Iris pigment epithelial cell (primary cell): ENCODE results near the gene FHIP2A.
A peak's percentile ranks its signal among the peaks of the same experiment; 100 is the strongest.
"Not testable (repeated sequence)": the region's sequence is repeated elsewhere in the genome, so short reads cannot be mapped to it uniquely, and the experiment has no call there.

Source experiments
- DNase-seq: peaks from one replicate; pipeline ENCODE4 v3.0.0-alpha.2; 2011; ENCODE audit warnings: low read depth

FHIP2A gene

DNA sequence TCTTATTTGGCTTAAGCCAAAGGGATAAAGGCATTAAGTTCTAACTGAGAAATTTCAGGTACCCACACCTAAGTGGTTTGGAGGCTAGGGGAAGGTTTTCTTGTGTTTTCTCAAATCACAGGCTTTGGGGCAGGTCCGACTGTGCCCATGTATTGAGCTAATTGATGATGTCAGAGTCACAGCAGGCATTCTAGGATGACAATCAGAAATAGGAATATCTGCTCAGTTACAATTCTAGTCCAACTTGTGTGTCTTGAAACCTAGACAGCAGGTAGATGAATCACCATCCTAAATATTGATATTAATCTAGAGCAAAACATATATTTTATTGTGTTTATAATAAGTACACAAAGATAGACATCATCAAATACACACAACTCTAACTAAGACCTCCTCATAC, 2.3 kb upstream of the FHIP2A start:
- no peak for DNase-seq

DNA sequence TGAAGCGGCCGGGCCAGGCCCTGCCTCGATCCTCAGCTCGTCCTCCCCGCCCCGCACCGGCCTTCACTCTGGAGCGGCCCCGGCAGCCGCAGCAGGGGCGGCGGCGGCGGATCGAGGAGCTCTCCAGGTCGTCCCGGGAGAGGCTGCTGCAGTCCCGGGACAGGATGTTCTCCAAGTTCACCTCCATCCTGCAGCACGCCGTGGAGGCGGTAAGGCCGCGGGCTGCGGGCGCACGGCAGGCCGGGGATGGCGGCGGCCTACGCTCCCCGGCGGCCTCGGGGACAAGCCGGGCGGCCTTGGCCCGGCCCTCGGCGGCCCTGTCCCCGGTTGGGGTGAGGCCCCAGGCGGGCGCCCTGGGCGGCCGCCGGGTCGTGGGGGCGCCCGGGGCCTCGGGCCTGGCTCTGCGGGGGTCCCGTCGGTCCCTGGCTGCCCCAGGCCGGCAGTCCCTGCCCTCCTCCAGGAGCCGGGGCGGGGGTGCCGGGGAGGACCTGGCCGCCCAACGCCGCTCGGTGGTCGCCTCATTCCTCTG, 399 bp downstream of the FHIP2A start:
- peak; percentile 31 for DNase-seq

DNA sequence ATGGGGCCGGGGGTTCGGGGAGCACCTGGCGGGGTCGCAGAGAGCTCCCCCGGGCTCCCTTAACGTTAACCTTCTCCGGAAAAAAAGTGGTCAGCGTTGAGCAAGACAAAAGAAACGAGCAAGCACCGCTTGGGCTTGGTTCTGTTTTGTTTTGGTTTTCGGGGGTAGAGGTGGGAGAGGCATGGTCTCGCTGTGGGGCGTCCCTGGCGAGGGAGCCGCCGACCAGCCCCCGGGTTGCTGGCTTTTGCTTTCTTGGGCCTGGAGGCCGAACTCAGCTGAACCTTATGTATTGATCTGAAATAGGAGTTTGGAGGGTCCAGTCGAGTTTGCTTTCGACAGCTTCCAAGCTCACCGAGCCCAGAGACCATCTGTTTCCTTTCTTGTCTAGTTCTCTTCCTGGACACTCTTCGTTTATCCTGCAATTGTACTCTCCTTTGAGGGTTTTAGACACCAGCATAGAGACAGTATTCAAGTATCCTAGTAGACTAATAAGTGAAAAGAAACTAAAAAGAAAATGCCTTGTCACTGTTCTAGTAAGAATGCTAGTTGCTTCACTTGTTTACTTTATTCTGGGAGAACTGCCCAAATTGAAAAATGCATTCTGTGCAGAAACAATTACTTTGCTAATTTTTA, 980 bp downstream of the FHIP2A start:
- DNase-seq, result peak; percentile 77

DNA sequence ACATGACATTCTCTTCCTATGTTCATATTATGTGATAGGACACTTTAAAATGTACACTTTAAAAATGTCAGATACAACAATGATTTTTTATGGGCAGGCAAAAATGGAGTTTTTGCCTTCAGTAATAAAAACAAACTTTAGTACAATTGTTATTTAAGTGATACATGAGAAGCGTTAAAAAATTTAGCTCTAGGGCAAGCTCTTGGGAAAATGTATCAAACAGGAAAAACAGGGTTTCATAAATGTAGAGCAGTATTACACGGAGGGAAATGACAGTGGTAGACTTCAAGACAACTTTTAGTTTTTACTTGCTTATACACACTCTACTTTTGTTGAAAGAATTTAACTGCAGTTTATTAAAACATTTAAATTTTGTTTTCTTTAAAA, 1.5 kb downstream of the FHIP2A start:
- DNase-seq, result no peak

DNA sequence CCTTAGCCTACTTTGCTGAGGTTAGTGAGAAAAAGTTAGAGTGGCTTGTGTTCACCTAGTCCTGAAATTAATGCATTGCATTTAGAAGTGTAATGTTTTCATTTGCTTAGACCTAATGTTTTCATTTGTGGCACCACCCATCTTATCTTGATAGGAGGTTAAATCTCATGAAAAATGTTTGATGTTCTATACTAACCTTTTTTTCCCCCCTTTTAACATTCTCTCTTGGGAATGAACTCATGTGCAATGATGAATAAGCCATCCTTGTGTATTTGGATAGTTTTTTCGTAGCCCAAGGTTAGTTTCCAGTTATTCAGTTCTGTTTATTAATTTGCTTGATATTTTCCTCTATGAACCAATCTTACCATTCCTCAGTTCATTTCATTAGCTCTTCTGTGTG, 2.8 kb downstream of the FHIP2A start:
- DNase-seq, result peak; percentile 12

DNA sequence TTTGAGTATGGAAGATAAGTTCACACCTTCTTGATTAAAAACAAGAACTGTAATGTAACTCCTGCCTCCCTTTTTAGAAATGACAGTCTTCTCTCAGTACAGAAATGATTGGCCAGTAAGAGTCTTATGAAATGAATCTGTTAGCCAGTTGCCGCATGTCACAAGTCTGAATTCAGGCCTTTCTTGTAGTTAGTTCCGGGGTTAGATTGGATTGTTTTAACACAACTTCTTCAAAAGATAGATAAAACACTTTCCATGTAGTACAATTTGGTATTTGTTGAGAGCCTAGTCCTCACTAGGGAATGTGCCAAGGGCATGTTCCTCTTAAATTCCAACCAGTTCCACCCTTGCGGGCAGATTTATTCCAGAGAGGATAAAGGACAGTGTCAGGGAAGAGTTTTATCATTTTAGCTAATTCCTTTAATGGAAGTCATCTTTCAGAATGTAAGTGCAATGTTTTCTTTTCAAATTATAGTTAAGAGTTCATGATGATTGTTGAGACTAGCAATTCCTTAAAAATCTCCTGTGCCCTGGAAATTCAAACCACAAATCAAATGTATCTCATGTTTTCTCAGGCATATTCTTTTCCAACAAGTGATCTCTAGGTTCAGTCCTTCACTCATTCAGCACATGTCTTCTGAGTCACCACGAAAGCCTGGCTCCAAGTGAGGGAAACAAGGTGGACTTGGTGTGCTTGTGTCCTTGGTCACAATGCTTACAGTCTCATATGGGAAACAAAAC, 4.1 kb downstream of the FHIP2A start:
- DNase-seq, result peak; percentile 90

DNA sequence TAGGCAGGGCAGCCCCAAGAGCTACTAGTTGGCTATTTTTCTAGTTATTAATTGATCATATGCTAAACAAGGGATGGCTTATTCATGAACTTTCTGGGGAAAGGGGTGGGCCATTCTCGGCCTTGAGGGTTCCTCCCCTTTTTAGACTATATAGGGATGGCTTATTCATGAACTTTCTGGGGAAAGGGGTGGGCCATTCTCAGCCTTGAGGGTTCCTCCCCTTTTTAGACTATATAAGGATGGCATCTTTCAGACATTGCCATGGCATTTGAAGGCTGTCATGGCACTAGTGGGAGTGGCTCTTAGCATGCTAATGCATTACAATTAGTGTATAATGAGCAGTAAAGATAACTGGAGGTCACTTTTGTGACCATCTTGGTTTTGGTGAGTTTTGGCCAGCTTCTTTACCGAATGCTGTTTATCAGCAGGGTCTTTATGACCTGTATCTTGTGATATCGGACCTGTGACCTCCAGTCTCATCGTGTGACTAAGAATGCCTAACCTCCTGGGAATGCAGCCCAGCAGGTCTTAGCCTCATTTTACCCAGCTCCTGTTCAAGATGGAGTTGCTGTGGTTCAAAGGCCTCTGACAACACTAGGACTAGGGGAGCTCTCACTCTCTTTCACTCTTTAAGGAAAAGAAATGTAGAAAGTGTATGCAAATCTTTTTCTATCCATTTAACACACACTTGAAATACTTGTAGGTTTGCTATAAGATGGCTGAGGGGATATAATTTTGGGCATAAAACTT, 7.8 kb downstream of the FHIP2A start:
- DNase-seq, result no peak

DNA sequence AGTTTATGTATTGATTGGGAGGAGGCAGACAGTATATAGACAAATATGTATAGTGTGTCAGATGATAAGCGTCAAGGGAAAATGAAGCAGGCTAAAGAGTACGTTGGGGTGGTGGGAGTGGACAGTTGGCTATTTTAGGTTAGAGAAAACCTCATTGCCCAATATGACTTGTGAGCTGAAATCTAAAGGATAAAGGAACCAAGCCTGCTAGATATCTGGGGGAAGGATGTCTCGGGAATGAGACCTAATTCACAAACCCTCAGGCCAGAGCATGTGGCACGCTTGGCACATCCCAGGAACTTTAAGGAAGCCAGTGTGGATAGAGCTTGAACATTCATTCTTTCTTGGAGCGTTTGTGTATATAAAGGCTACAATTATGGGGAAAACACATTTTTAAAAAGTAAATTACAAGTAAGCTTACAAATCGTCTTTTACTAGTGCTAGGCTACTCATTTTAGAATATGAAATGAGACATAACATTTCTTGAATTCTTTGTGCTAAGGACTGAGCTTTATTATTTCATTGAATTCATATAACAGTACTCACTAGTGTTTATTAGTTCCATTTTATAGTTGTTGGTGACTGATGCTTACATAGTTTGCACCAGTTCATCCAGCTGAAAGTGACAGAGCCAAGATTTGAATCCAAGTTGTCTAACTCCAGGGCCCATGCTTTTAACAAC, 9.7 kb downstream of the FHIP2A start:
- DNase-seq, result no peak

DNA sequence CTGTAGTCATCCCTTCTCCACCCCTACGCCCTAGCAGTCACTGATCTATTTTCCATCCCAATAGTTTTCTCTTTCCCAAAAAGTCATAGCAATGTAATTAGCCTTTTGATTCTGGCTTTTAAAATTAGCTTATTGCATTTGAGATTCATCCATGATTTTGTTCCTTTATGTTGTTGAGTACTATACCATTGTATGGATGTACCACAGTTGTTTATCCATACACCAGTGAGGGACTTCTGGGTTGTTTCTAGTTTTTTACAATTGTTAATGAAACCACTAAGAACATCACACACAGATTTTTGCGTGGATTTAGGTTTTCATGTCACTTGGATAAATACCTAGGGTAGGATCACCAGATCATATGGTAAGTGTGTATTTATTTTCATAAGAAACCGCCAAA, 16.1 kb downstream of the FHIP2A start:
- no peak for DNase-seq

DNA sequence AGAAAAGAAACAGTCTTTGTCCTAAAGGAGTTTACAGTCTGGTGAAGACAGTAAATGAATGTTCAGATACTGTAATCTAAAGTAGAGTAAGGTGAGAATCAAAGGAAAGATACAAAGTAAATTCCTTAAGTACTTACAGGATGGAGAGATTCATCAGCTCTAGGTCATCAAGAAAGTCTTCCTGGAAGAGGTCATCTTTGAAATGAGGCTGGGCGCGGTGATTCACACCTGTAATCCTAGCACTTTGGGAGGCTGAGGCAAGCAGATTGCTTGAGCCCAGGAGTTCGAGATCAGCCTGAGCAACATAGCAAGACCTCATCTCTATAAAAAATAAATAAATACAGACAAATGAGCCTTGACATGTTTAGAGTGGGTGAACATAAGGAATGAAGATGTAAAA, 18.3 kb downstream of the FHIP2A start:
- no peak for DNase-seq

DNA sequence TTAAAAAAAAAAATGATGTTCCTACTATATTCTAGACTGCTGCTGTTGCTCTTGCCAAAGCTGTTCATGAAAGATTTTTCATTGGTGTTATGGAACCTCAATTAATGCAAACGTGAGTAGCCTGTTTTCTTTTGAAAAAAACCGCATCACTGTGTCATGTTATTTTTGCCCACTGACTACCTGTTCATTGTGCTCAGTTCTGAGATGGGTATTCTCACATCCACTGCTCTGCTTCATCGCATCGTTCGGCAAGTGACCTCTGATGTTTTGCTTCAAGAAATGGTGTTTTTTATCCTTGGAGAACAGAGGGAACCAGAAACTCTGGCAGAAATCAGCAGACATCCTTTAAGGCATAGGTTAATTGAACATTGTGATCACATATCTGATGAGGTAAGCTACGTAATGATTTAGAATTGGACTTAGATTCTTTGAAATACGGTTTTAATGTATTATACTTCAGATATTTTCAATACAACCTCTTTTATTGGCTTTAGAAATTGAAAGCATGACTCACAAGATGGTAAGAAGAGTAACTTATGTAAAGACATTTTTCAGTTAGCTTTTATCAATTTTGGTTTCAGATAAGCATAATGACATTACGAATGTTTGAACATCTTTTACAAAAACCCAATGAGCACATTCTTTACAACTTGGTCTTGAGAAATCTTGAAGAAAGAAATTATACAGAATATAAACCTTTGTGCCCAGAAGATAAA, 24.6 kb downstream of the FHIP2A start:
- no peak for DNase-seq

DNA sequence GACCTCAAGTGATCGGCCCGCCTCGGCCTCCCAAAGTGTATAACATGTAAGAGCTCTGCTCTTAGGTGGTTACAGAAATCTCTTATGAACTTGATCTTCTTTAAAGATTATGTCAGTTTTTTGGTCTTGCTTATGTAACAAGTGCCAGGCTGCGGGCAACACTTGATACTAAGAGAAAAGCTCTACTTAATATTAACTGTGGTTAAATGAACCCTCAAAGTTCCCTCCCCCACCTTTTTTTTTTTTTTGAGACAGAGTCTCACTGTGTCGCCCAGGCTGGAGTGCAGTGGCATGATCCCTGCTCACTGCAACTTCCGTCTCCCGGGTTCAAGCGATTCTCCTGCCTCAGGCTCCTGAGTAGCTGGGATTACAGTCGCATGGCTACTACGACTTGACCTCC, 25.9 kb downstream of the FHIP2A start:
- not testable (repeated sequence) for DNase-seq

DNA sequence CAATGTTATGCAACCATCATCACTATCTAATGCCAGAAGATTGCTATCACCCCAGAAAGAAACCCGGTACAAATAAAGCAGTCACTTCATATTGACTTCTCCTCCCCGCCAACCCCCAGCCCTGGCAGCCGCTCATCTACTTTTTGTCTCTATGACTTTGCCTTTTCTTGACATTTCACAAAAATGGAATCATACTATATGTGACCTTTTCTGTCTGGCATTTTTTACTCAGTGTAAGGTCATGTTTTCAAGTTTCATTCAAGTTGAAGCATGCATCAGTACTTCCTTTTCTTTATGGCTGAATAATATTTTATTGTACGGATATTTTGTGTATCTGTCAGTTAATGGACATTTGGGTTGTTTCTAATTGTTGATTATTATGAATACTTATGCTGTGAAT, 28.1 kb downstream of the FHIP2A start:
- DNase-seq, result no peak

DNA sequence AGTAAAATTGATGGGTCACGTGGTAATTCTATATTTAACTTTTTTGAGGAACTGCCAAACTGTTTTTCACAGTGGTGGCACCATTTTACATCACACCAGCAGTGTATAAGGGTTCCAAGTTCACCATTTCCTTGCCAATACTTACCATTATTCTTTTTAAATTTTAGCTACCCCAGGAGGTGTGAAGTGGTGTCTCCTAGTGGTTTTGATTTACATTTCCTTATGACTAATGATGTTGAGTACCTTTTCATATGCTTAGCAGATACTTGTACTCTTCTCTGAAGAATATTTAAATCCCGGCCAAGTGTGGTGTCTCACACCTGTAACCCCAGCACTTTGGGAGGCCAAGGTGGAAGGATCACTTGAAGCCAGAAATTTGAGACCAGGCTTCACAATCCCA, 28.5 kb downstream of the FHIP2A start:
- DNase-seq, result no peak

DNA sequence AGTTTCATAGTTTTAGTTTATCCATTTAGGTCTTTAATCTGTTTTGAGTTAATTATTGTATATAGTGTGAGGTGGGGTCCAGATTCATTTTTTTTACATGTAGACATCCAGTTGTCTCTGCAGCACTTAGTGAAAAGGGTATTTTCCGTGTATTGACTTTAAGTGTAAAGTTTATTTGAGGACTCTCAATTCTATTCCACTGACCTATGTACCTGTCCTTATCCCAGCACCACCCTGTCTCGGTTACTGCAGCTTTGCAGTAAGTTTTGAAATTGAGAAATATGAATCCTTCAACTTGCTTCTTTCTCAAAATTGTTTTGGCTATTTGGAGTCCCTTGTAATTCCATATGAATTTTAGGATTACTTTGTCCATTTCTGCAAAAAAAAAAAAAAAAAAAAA, 29.8 kb downstream of the FHIP2A start:
- no peak for DNase-seq

DNA sequence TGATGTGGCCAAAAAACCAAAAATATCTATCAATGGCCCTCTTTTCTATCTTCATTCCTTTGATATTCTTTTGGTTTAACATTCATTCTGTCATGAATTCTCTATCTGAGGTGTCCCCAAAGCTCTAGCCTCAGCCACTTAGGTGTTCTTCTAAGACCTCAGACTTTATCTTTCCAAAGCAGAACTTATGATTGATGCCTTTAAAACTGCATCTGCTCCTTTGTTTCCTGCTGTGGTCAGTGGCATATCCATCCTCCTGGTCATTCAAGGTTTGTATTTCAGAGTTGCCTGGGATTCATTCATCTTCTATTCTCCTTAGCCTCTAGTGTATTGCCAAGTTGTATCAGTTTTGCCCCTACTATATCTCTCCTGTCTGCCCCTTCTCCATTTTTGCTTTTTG, 30.6 kb downstream of the FHIP2A start:
- DNase-seq, result no peak

DNA sequence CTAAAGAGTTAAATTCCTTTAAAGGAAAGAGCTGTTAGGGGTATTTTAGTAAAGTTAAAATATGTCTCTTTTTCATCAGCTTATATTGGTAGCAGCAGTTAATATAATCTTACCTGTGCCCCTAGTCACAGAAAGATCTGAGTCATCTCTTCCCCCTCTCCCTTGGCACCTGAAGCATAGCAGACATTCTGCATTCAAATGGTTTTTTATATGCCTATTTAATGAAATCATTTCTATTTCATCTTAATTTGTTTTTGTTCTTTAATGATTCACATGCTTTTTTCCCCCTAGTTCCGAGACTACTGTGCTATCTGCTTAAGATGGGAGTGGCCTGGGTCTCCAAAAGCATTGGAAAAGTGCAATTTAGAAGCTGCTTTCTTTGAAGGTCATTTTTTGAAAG, 33.3 kb downstream of the FHIP2A start:
- DNase-seq, result no peak

DNA sequence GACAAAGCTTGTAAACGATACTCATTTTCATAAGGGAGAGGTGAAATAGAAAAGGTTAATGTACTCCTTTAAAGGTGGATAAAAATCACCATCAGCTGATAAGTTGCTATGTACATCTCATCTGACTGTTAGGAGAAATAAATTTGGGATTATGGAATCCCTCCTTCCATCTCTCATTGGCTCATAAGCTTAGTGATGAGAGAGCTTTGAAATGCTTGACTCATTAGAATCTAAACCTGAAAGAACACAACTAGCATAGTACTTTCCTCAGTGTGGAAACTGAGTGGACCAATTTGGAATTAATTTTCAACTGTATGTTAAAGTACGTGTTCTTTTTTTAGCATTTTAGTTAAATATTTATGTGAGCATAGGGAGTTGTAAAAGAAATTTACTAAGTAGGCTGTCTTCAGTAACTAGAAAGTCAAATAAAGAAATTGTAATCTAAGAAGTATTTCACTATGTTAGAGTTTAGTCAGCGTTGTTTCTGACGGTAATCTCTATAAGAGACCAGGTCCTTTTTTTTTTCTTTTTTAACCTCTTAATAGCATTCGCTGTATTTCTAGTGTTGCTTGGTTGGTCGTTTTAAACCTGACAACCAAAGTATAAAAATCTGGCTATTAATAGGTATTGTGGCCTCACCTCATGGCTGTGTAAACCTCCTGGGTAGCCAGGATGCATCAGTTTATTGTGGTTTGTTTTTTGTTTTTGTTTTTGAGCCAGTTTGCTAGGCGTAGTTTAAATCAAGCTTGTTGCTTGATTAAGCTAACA, 34.4 kb downstream of the FHIP2A start:
- DNase-seq, result peak; percentile 71

DNA sequence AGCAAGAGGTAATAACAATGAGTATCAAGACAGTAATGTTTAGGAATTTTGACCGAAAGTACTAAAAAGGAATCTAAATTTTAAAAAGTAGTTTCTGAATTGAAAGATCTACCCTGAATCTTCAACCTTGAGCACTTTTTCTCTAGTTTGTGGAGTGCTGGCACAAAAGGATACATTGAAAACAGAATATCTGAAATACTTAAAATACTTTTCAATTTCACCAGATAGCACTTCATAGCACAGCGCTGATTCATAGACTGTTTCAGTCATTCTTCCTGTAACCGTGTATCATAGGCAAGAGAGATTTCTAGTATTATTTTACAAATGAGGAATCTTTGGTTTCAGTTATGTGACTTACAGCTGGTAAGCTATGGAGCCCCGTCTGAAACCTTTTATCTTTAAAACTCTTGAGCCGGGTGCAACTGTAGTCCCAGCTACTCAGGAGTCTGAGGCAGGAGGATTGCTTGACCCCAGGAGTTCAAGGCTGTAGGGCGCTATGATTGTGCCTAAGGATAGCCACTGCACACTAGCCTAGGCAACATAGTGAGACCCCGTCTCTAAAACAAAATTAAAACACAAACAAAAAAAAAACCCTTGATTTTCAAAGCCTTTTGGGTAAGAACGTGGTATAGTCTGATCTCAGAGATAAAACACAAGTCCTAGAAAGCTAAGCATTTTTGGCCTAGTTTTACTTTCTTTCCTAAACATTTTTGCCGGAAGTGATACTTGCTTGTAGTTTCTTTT, 35.1 kb downstream of the FHIP2A start:
- peak; percentile 93 for DNase-seq

DNA sequence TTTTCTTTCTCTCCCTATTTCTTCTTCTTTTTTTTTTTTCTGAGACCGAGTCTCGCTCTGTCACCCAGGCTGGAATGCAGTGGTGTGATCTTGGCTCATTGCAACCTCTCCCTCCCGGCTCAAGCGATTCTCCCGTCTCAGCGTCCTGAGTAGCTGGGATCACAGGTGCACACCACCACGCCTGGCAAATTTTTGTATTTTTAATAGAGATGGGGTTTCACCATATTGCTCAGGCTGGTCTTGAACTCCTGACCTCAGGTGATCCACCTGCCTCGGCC, 35.6 kb downstream of the FHIP2A start:
- not testable (repeated sequence) for DNase-seq
